H9 (cell line): ENCODE measurements around the gene TMEM44. TPM values are rescaled to one million over a fixed set of nuclear protein-coding genes. Genes with fewer than 3 reads are reported as not detected.

Experiments used
- DNase-seq: peaks from one replicate; pipeline ENCODE4 v3.0.0-alpha.2; 2017
- H2AFZ ChIP-seq: one replicate; pipeline ENCODE4 v1.6.1; 2013; ENCODE audit warnings: mild to moderate bottlenecking, low read length, control low read depth, moderate library complexity
- H2AK5ac ChIP-seq: 2 replicates; pipeline ENCODE4 v1.6.1; 2013; ENCODE audit warnings: low read length, control low read depth, mixed read lengths; ENCODE audit not compliant: insufficient read length
- H2BK120ac ChIP-seq: one replicate; pipeline ENCODE4 v1.6.1; 2013; ENCODE audit warnings: low read depth, mild to moderate bottlenecking, low read length, control low read depth, inconsistent platforms; ENCODE audit not compliant: poor library complexity, severe bottlenecking
- H2BK12ac ChIP-seq: 2 replicates; pipeline ENCODE4 v1.6.1; 2013; ENCODE audit warnings: low read length, control low read depth, mixed read lengths, low read depth; ENCODE audit not compliant: insufficient read length
- H2BK15ac ChIP-seq: 2 replicates; pipeline ENCODE4 v1.6.1; 2013; ENCODE audit warnings: low read depth, low read length, control low read depth
- H2BK20ac ChIP-seq: one replicate; pipeline ENCODE4 v1.6.1; 2013; ENCODE audit warnings: low read depth, mild to moderate bottlenecking, low read length, control low read depth, inconsistent platforms; ENCODE audit not compliant: poor library complexity, severe bottlenecking
- H2BK5ac ChIP-seq: 2 replicates; pipeline ENCODE4 v1.6.1; 2013; ENCODE audit warnings: low read length, control low read depth, mixed read lengths; ENCODE audit not compliant: insufficient read length
- H3K14ac ChIP-seq: 2 replicates; pipeline ENCODE4 v1.6.1; 2013; ENCODE audit warnings: low read length, control low read depth; ENCODE audit not compliant: insufficient read depth
- H3K18ac ChIP-seq: 2 replicates; pipeline ENCODE4 v1.6.1; 2013; ENCODE audit warnings: low read depth, mild to moderate bottlenecking, mixed read lengths, low read length, control low read depth; ENCODE audit not compliant: insufficient read length
- H3K23ac ChIP-seq: 2 replicates; pipeline ENCODE4 v1.6.1; 2013; ENCODE audit warnings: low read length, control low read depth, mixed read lengths, low read depth; ENCODE audit not compliant: insufficient read length
- H3K23me2 ChIP-seq: 2 replicates; pipeline ENCODE4 v1.6.1; 2013; ENCODE audit warnings: low read depth, mild to moderate bottlenecking, mixed read lengths, low read length, control low read depth; ENCODE audit not compliant: insufficient read length, poor library complexity, severe bottlenecking
- H3K27ac ChIP-seq: 2 replicates; pipeline ENCODE4 v1.5.1; 2013; ENCODE audit warnings: low read length, control low read depth, mixed read lengths, low read depth; ENCODE audit not compliant: insufficient read length
- H3K27me3 ChIP-seq: 2 replicates; pipeline ENCODE4 v1.6.1; 2013; ENCODE audit warnings: low read length, control low read depth, inconsistent platforms; ENCODE audit not compliant: insufficient read depth
- H3K4ac ChIP-seq: 2 replicates; pipeline ENCODE4 v1.6.1; 2013; ENCODE audit warnings: low read depth, mild to moderate bottlenecking, control low read depth, inconsistent platforms, low read length, moderate library complexity
- H3K4me1 ChIP-seq: 2 replicates; pipeline ENCODE4 v1.6.1; 2013; ENCODE audit warnings: low read length, control low read depth, inconsistent platforms; ENCODE audit not compliant: insufficient read depth
- H3K4me2 ChIP-seq: 2 replicates; pipeline ENCODE4 v1.6.1; 2013; ENCODE audit warnings: low read length, control low read depth, mixed read lengths; ENCODE audit not compliant: insufficient read length, insufficient read depth
- H3K56ac ChIP-seq: 2 replicates; pipeline ENCODE4 v1.6.1; 2013; ENCODE audit warnings: low read depth, mild to moderate bottlenecking, mixed read lengths, low read length, control low read depth; ENCODE audit not compliant: insufficient read length
- H3K79me1 ChIP-seq: 2 replicates; pipeline ENCODE4 v1.6.1; 2013; ENCODE audit warnings: low read depth, mild to moderate bottlenecking, moderate library complexity, low read length, control low read depth, inconsistent platforms; ENCODE audit not compliant: insufficient read depth, poor library complexity, severe bottlenecking
- H3K79me2 ChIP-seq: 2 replicates; pipeline ENCODE4 v1.6.1; 2013; ENCODE audit warnings: low read length, control low read depth, inconsistent platforms; ENCODE audit not compliant: insufficient read depth
- H3K9ac ChIP-seq: 2 replicates; pipeline ENCODE4 v1.6.1; 2013; ENCODE audit warnings: low read length, control low read depth, mixed read lengths; ENCODE audit not compliant: insufficient read length; ENCODE audit errors: extremely low read depth
- H3K9me3 ChIP-seq: one replicate; pipeline ENCODE4 v1.6.1; 2013; ENCODE audit warnings: low read depth, low read length, inconsistent platforms; ENCODE audit not compliant: control insufficient read depth
- H3T11ph ChIP-seq: one replicate; pipeline ENCODE4 v1.6.1; 2013; ENCODE audit warnings: mild to moderate bottlenecking, low read length, control low read depth, inconsistent platforms
- H4K20me1 ChIP-seq: one replicate; pipeline ENCODE4 v1.6.1; 2013; ENCODE audit not compliant: control insufficient read depth, insufficient read length, insufficient read depth
- H4K5ac ChIP-seq: 2 replicates; pipeline ENCODE4 v1.6.1; 2013; ENCODE audit warnings: low read depth, mild to moderate bottlenecking, mixed read lengths, low read length, control low read depth; ENCODE audit not compliant: insufficient read length
- H4K8ac ChIP-seq: replicated peaks from 2 replicates; pipeline ENCODE4 v1.6.1; 2013; ENCODE audit warnings: low read length, control low read depth, mixed read lengths, low read depth; ENCODE audit not compliant: insufficient read length
- H4K91ac ChIP-seq: 2 replicates; pipeline ENCODE4 v1.6.1; 2013; ENCODE audit warnings: low read depth, mild to moderate bottlenecking, moderate library complexity, mixed read lengths, low read length, control low read depth; ENCODE audit not compliant: insufficient read length
- H3K27ac Mint-ChIP-seq, 3 experiments: 2 replicates in 2 of 3; 3 replicates in 1 of 3; pipeline ENCODE4 v1.8.0; 2020 to 2021; ENCODE audit warnings: mixed read lengths in 3 of 3, mild to moderate bottlenecking in 1 of 3, moderate library complexity in 1 of 3
- H3K27me3 Mint-ChIP-seq: 2 replicates; pipeline ENCODE4 v1.8.0; 2021; ENCODE audit warnings: low read depth, mild to moderate bottlenecking, moderate library complexity, mixed read lengths
- H3K36me3 Mint-ChIP-seq, 3 experiments: 2 replicates in 2 of 3; 3 replicates in 1 of 3; pipeline ENCODE4 v1.8.0; 2020 to 2021; ENCODE audit warnings: low read depth in 3 of 3, mixed read lengths in 3 of 3; ENCODE audit not compliant: insufficient read depth in 1 of 3
- H3K4me1 Mint-ChIP-seq, 2 experiments: 2 replicates each; pipeline ENCODE4 v1.8.0; 2020; ENCODE audit warnings: mixed read lengths in 2 of 2
- H3K4me3 Mint-ChIP-seq, 2 experiments: 2 replicates in 1 of 2; 3 replicates in 1 of 2; pipeline ENCODE4 v1.8.0; 2020 to 2021; ENCODE audit warnings: mild to moderate bottlenecking in 2 of 2, mixed read lengths in 2 of 2, moderate library complexity in 1 of 2
- H3K9me3 Mint-ChIP-seq, 2 experiments: 2 replicates in 1 of 2; 3 replicates in 1 of 2; pipeline ENCODE4 v1.8.0; 2020; ENCODE audit warnings: mild to moderate bottlenecking in 2 of 2, mixed read lengths in 2 of 2, moderate library complexity in 1 of 2
- WGBS: extraction: QIAGEN DNeasy Blood & Tissue Kit; methylation state at CpG from one replicate; pipeline ENCODE4 v1.1.7; 2013; ENCODE audit warnings: missing lambda C conversion rate, low lambda C conversion rate, mixed read lengths; ENCODE audit not compliant: insufficient read length; ENCODE audit errors: extremely low coverage; 5-methylcytosine and 5-hydroxymethylcytosine counted together
- total RNA-seq: library from RNA; stranded (reverse); gene quantifications from 2 replicates; pipeline ENCODE4 v1.2.1, GENCODE V29; 2021
- TF ChIP-seq, protein P1 (sequence below): fragments of 200-600 bp; sonication (generic); conservative IDR thresholded peaks from 3 replicates; pipeline ENCODE4 v1.8.0; 2021; ENCODE audit warnings: antibody characterized with exemption, mild to moderate bottlenecking

Gene TMEM44
- total RNA-seq, 1 experiment from 2014 or later: 19.8 TPM

- Mint-ChIP-seq H3K27ac (peak overlapping the region in 2 of 3 experiments; percentile 1 to 15; a peak in 2 of 7 replicates), H3K4me1 (peaks cover 6 to 7% of the 10 kb centered on the region in 2 experiments; a peak in 3 of 4 replicates), H3K27me3 (no peaks in the 10 kb centered on the region), H3K9me3 (no peaks in the 10 kb centered on the region), H3K36me3 (peaks cover 8 to 30% (median 20%) of the 10 kb centered on the region in 3 experiments), H3K4me3 (no peak overlapping the region)
- Histone ChIP-seq H3K79me2 (no peaks in the 10 kb centered on the region), H2AFZ (no peak overlapping the region), H3K23ac (no peak overlapping the region), H3K4me2 (no peak overlapping the region), H3T11ph (no peak overlapping the region), H3K4ac (no peak overlapping the region; the same call in 1 of the 2 replicates), H3K27me3 (no peaks in the 10 kb centered on the region), H4K91ac (no peak overlapping the region), H3K23me2 (no peaks in the 10 kb centered on the region), H2BK12ac (no peak overlapping the region), H2BK120ac (no peak overlapping the region), H3K14ac (no peak overlapping the region), H3K9me3 (no peaks in the 10 kb centered on the region), H4K20me1 (no peaks in the 10 kb centered on the region), H3K79me1 (no peaks in the 10 kb centered on the region), H2BK15ac (no peak overlapping the region), H3K9ac (no peak overlapping the region), H3K27ac (no peak overlapping the region), H4K8ac (no peak overlapping the region), H2AK5ac (no peak overlapping the region), H3K4me1 (no peaks in the 10 kb centered on the region), H2BK20ac (no peak overlapping the region), H2BK5ac (no peak overlapping the region), H4K5ac (no peak overlapping the region), H3K18ac (no peak overlapping the region), H3K56ac (no peak overlapping the region)
- no peak for DNase-seq
- TF ChIP-seq, protein P1, sequence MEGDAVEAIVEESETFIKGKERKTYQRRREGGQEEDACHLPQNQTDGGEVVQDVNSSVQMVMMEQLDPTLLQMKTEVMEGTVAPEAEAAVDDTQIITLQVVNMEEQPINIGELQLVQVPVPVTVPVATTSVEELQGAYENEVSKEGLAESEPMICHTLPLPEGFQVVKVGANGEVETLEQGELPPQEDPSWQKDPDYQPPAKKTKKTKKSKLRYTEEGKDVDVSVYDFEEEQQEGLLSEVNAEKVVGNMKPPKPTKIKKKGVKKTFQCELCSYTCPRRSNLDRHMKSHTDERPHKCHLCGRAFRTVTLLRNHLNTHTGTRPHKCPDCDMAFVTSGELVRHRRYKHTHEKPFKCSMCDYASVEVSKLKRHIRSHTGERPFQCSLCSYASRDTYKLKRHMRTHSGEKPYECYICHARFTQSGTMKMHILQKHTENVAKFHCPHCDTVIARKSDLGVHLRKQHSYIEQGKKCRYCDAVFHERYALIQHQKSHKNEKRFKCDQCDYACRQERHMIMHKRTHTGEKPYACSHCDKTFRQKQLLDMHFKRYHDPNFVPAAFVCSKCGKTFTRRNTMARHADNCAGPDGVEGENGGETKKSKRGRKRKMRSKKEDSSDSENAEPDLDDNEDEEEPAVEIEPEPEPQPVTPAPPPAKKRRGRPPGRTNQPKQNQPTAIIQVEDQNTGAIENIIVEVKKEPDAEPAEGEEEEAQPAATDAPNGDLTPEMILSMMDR: no peak
- WGBS: no CpG with 5 or more reads among the region's 7 CpGs
Observed at GRCh38 chr3:194620196-194620595, 13.0 kb downstream of the TMEM44 start.
